ENCODE results near the gene PRR23E. TPM values are rescaled to one million over a fixed set of nuclear protein-coding genes. Genes with fewer than 3 reads are reported as not detected.

Gene PRR23E
- total RNA-seq, 4 donors from 2014 or later: not detected

DNA sequence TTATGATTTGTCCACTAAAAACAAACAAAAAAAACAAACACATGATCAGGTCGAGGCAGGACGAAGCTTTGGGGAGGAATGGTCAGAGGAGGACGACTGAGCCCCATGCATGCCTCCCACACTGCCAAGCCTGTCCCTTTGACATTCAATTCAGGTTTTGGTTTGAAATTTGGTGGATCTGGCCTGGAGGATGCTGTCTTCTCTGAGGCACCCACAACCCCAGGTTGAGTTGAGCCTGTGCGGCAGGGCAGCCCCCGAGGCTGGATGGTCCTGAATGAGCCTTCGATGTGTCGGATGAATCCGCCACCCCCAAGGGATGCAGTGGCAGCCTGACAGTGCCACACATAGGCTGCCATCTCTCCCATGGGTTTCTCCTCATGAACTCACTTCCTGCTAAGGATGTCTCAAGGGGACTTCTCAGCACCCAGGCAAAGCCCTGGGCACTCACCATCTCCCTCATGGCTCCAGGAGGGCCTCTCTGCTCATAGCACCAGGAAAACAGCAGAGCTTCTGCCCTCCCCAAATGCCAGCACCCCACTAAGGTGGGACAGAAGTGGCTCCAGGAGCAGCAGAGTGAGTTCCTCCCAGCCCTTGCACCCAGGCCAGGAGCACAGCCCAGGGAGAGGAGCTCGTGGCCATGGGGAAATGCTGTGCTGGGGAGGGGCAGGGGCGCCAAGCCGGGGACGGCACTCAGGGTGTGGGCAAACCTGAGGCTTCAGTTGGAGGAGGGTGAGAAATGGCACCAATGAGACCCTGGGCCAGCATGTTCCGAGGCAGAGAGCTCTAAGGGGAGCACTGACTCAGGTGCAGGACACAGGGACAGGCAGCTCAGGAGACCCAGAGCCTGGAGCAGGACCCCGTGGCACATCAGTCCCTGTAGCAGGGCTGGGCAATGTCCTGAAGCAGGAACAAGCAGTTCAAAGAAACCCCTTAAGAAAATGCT lies 18.5 kb downstream of the PRR23E start:
- TF ChIP-seq EP300 (IDR thresholded peaks at IDR 0.05) (no peak), POLR2A (IDR thresholded peaks at IDR 0.05) (no peak)
- TF ChIP-seq, protein P1, sequence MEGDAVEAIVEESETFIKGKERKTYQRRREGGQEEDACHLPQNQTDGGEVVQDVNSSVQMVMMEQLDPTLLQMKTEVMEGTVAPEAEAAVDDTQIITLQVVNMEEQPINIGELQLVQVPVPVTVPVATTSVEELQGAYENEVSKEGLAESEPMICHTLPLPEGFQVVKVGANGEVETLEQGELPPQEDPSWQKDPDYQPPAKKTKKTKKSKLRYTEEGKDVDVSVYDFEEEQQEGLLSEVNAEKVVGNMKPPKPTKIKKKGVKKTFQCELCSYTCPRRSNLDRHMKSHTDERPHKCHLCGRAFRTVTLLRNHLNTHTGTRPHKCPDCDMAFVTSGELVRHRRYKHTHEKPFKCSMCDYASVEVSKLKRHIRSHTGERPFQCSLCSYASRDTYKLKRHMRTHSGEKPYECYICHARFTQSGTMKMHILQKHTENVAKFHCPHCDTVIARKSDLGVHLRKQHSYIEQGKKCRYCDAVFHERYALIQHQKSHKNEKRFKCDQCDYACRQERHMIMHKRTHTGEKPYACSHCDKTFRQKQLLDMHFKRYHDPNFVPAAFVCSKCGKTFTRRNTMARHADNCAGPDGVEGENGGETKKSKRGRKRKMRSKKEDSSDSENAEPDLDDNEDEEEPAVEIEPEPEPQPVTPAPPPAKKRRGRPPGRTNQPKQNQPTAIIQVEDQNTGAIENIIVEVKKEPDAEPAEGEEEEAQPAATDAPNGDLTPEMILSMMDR (IDR thresholded peaks at IDR 0.05): no peak
- Histone ChIP-seq H3K9me3 (no peaks in the 10 kb centered on the region), H3K27me3 (no peaks in the 10 kb centered on the region), H3K4me1 (no peaks in the 10 kb centered on the region), H3K36me3 (no peaks in the 10 kb centered on the region), H3K4me3 (no peak overlapping the region), H3K27ac (no peak overlapping the region)
- no peak for DNase-seq (ENCODE audit: low spot score in 2 of 2)
- 85 to 91% methylated on average over 14 of the region's 14 CpGs for WGBS, 2 donors

DNA sequence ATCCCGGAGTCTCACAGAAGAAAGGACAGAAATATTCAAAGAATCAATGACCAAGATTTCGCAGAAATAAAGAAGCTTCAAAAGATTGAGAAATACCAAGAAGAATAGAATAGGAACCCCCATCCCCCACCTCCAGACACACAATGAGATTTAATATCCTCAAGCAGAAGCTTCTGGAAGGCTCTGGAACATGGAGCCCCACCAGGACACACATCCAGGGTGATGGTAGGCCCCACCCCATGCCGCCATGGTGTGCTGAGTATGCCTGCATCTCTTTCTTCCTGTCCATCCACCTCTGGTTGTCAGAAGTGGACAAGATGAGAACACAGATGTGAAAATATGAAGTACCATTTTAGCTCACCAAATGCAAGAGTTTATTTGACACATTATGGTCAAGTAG lies 19.3 kb downstream of the PRR23E start:
- no peaks in the 10 kb centered on the region for H3K9me3 ChIP-seq
- 88 to 95% methylated on average over 3 of the region's 3 CpGs for WGBS, 2 donors
- H3K27me3 ChIP-seq: no peaks in the 10 kb centered on the region
- no peak for DNase-seq (ENCODE audit: low spot score in 2 of 2)
- no peak overlapping the region for H3K27ac ChIP-seq
- no peak for TF ChIP-seq POLR2A (IDR thresholded peaks at IDR 0.05)
- no peak for TF ChIP-seq EP300 (IDR thresholded peaks at IDR 0.05)
- TF ChIP-seq, protein P1 (IDR thresholded peaks at IDR 0.05): no peak
- no peak overlapping the region for H3K4me3 ChIP-seq
- H3K36me3 ChIP-seq: no peaks in the 10 kb centered on the region
- H3K4me1 ChIP-seq: no peaks in the 10 kb centered on the region

DNA sequence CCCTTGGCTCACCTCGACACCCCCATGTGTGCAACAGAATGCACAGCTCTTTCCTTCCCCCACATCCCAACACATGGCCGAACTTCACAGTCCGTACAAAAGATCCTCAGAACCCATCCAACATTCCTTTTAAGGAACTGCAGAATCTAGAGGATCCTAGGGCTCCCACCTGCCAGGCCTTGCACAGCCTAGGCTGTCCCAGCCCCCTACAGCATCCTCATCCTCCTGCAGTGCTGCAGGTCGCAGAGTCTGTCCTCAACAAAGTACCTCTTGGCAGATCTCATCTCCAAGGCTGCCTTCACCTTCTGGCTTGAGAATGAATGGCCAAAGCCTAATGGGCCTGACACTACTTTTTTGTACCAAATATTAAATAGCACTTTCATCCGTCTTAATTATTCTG lies 19.8 kb downstream of the PRR23E start:
- Histone ChIP-seq H3K9me3 (no peaks in the 10 kb centered on the region), H3K4me1 (no peaks in the 10 kb centered on the region), H3K36me3 (no peaks in the 10 kb centered on the region), H3K27ac (no peak overlapping the region), H3K4me3 (no peak overlapping the region), H3K27me3 (no peaks in the 10 kb centered on the region)
- DNase-seq (ENCODE audit: low spot score in 2 of 2): no peak
- 80 to 82% methylated on average over 5 of the region's 5 CpGs for WGBS, 2 donors
- TF ChIP-seq, protein P1 (IDR thresholded peaks at IDR 0.05): no peak
- TF ChIP-seq POLR2A (IDR thresholded peaks at IDR 0.05): no peak
- no peak for TF ChIP-seq EP300 (IDR thresholded peaks at IDR 0.05)

DNA sequence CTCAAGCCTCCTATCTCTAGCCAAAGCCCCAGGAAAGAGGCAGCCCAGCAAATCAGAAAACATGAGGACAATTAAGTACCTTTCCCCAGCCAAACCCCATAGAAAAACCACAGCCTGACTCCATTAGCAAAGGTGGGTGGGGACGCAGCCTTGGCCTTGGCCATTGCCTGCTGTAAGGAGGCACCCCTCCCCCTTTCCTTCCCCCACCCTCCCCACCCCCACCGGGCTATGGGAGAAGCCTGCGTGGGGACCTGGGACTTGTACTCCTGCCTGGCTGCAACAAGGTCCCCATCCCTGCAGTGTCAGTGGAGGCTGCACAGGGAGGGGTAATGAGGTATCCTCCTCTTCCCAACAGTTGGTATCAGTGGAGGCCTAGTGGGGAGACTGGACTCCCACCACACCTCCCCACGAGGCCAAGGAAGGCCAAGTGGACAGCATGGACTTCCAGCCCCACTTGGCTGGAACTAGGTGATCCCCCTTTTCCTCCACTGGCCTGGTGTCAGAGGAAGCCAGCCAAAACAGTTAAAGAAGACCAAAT lies 20.5 kb downstream of the PRR23E start:
- Histone ChIP-seq H3K4me3 (no peak overlapping the region), H3K27me3 (peaks cover 0 to 6% of the 10 kb centered on the region in 2 donors), H3K4me1 (no peaks in the 10 kb centered on the region), H3K9me3 (no peaks in the 10 kb centered on the region), H3K27ac (no peak overlapping the region), H3K36me3 (no peaks in the 10 kb centered on the region)
- WGBS, 2 donors: 89 to 90% methylated on average over 2 to 4 of the region's 4 CpGs
- no peak for DNase-seq (ENCODE audit: low spot score in 2 of 2)
- TF ChIP-seq POLR2A (IDR thresholded peaks at IDR 0.05) (no peak), EP300 (IDR thresholded peaks at IDR 0.05) (no peak)
- TF ChIP-seq, protein P1 (IDR thresholded peaks at IDR 0.05): no peak

DNA sequence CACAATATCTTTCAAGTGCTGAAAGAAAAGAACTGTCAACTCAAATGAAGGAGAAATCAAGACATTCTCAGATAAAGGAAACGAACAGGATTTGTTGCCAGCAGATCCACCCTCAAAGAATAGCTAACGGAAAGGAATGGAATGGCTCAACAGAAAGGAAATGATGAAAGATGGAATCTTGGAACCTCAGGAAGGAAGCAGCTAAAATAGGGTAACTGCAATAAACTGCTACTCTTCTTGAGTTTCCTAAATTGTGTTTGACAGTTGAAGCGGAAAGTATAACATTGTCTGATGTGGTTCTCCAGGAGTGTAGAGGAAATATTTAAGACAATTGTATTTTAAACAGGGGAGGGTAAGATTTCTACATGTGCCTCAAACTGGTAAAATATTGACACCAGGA lies 22.0 kb downstream of the PRR23E start:
- Histone ChIP-seq H3K36me3 (no peaks in the 10 kb centered on the region), H3K27ac (no peak overlapping the region), H3K4me3 (no peak overlapping the region), H3K27me3 (peaks cover 0 to 8% of the 10 kb centered on the region in 2 donors), H3K4me1 (no peaks in the 10 kb centered on the region), H3K9me3 (no peaks in the 10 kb centered on the region)
- WGBS, 2 donors: 37 to 55% methylated on average over 3 of the region's 3 CpGs
- no peak for DNase-seq (ENCODE audit: low spot score in 2 of 2)
- TF ChIP-seq, protein P1 (IDR thresholded peaks at IDR 0.05): no peak
- TF ChIP-seq EP300 (IDR thresholded peaks at IDR 0.05) (no peak), POLR2A (IDR thresholded peaks at IDR 0.05) (no peak)
